Measurements from ENCODE around the gene MSX1. TPM values are rescaled to one million over a fixed set of nuclear protein-coding genes. Genes with fewer than 3 reads are reported as not detected.

MSX1 gene
- total RNA-seq, 1 experiment from 2014 or later = 4.7 TPM

DNA sequence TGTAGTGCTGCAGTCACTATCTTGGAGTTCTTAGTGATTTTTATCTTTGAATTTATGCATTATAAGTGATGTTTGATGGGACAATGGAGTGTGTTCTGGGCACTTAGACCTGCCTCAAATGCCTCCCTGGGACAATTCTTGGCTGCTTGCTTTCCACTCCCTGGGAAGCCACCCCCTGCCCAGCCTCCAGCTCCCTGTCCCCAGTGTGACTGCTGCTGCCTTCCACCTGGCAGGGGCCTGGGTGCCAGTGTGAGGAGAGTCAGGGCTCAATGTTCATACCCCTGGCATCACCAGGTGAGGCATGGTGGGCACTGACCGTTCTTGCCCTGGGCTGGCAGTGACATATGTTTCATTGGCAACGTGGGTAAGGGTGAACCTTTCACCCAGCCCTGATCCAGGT is 14.8 kb downstream of the MSX1 start:
- Histone ChIP-seq H3K9me3 (ENCODE audit: low read depth, low read length, poor library complexity, severe bottlenecking) (no peaks in the 10 kb centered on the region), H3K36me3 (ENCODE audit: insufficient read depth, low read length, poor library complexity, severe bottlenecking) (no peaks in the 10 kb centered on the region), H3K4me3 (ENCODE audit: low read depth, low read length, poor library complexity, severe bottlenecking) (no peak overlapping the region), H3K27ac (ENCODE audit: low read depth, low read length, poor library complexity, severe bottlenecking) (no peak overlapping the region), H3K4me1 (ENCODE audit: insufficient read depth, low read length, poor library complexity, severe bottlenecking) (no peaks in the 10 kb centered on the region), H3K27me3 (replicated peaks; ENCODE audit: insufficient read depth, low read depth, low read length, poor library complexity) (peaks cover 46% of the 10 kb centered on the region)
- TF ChIP-seq, protein P1, sequence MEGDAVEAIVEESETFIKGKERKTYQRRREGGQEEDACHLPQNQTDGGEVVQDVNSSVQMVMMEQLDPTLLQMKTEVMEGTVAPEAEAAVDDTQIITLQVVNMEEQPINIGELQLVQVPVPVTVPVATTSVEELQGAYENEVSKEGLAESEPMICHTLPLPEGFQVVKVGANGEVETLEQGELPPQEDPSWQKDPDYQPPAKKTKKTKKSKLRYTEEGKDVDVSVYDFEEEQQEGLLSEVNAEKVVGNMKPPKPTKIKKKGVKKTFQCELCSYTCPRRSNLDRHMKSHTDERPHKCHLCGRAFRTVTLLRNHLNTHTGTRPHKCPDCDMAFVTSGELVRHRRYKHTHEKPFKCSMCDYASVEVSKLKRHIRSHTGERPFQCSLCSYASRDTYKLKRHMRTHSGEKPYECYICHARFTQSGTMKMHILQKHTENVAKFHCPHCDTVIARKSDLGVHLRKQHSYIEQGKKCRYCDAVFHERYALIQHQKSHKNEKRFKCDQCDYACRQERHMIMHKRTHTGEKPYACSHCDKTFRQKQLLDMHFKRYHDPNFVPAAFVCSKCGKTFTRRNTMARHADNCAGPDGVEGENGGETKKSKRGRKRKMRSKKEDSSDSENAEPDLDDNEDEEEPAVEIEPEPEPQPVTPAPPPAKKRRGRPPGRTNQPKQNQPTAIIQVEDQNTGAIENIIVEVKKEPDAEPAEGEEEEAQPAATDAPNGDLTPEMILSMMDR (conservative IDR thresholded peaks at IDR 0.05; ENCODE audit: low read depth, low read length) = no peak
- no peak for TF ChIP-seq EZH2 (IDR thresholded peaks at IDR 0.05; ENCODE audit: borderline replicate concordance, low read depth, low read length, poor library complexity, severe bottlenecking)
- POLR2A ChIA-PET (ENCODE audit: low non-redundant PET) = no interaction called here
- no TSS peak for BruUV-seq (replicated peaks)
- no peak for DNase-seq (ENCODE audit: low spot score)
- intact Hi-C loops (cut with micrococcal nuclease; ENCODE audit: unreplicated experiment) = no loop called here
- CTCF ChIA-PET = no interaction called here

DNA sequence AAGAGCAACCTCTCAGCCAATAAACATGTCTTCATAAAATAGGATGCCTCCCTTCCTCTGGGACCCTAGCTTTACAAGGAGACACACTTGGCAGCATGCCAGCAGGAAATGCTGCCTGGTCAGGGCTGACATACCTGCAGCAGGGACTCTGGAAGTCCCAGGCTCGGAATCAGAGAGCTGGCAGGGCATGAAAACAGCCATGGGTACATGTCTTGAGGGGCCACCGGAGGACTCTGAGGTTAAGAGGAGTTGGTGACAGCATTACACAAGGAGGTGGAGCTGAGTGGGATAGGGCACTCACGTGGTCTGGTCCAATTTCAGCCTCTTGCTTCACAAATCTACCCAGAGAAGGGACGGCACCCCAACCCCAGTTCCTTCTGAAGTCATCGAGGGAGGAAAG is 15.7 kb downstream of the MSX1 start:
- TF ChIP-seq, protein P1 (conservative IDR thresholded peaks at IDR 0.05; ENCODE audit: low read depth, low read length) = no peak
- TF ChIP-seq EZH2 (IDR thresholded peaks at IDR 0.05; ENCODE audit: borderline replicate concordance, low read depth, low read length, poor library complexity, severe bottlenecking) = no peak
- Histone ChIP-seq H3K27me3 (replicated peaks; ENCODE audit: insufficient read depth, low read depth, low read length, poor library complexity) (peaks cover 37% of the 10 kb centered on the region), H3K36me3 (ENCODE audit: insufficient read depth, low read length, poor library complexity, severe bottlenecking) (no peaks in the 10 kb centered on the region), H3K4me3 (ENCODE audit: low read depth, low read length, poor library complexity, severe bottlenecking) (no peak overlapping the region), H3K4me1 (ENCODE audit: insufficient read depth, low read length, poor library complexity, severe bottlenecking) (no peaks in the 10 kb centered on the region), H3K27ac (ENCODE audit: low read depth, low read length, poor library complexity, severe bottlenecking) (no peak overlapping the region), H3K9me3 (ENCODE audit: low read depth, low read length, poor library complexity, severe bottlenecking) (no peaks in the 10 kb centered on the region)
- DNase-seq (ENCODE audit: low spot score) = no peak
- ChIA-PET CTCF (no interaction called here), POLR2A (ENCODE audit: low non-redundant PET) (no interaction called here)
- BruUV-seq (replicated peaks) = no TSS peak
- intact Hi-C loops (cut with micrococcal nuclease; ENCODE audit: unreplicated experiment) = no loop called here

DNA sequence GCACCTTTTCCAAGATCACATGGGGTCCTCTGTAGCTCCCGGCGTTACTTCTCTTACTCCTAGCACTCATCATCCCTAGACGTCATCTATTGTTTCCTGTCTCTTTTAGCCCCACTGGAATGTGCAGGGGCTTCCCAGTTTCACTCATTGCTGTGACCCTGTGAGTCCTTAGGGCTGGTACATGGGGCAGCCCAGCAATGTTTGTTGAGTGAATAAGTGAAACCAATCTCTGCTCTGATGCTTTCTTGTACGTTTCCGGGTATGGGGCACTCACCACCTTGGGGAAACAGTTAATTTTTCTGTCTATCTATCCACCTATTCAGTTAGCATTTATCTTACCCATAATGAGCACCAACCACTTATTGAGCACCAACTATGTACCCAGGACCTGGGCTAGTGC is 16.1 kb downstream of the MSX1 start:
- no peak overlapping the region for H3K27ac ChIP-seq (ENCODE audit: low read depth, low read length, poor library complexity, severe bottlenecking)
- no peak overlapping the region for H3K4me3 ChIP-seq (ENCODE audit: low read depth, low read length, poor library complexity, severe bottlenecking)
- no peaks in the 10 kb centered on the region for H3K9me3 ChIP-seq (ENCODE audit: low read depth, low read length, poor library complexity, severe bottlenecking)
- ChIA-PET POLR2A (ENCODE audit: low non-redundant PET) (no interaction called here), CTCF (no interaction called here)
- intact Hi-C loops (cut with micrococcal nuclease; ENCODE audit: unreplicated experiment) = no loop called here
- no TSS peak for BruUV-seq (replicated peaks)
- peaks cover 33% of the 10 kb centered on the region for H3K27me3 ChIP-seq (replicated peaks; ENCODE audit: insufficient read depth, low read depth, low read length, poor library complexity)
- DNase-seq (ENCODE audit: low spot score) = no peak
- no peaks in the 10 kb centered on the region for H3K36me3 ChIP-seq (ENCODE audit: insufficient read depth, low read length, poor library complexity, severe bottlenecking)
- H3K4me1 ChIP-seq (ENCODE audit: insufficient read depth, low read length, poor library complexity, severe bottlenecking) = no peaks in the 10 kb centered on the region
- TF ChIP-seq EZH2 (IDR thresholded peaks at IDR 0.05; ENCODE audit: borderline replicate concordance, low read depth, low read length, poor library complexity, severe bottlenecking) = no peak
- TF ChIP-seq, protein P1 (conservative IDR thresholded peaks at IDR 0.05; ENCODE audit: low read depth, low read length) = no peak
